ENCODE measurements around the gene KIF5C. TPM values are rescaled to one million over a fixed set of nuclear protein-coding genes. Genes with fewer than 3 reads are reported as not detected.

Gene KIF5C
- total and polyA plus RNA-seq, 2 of the 13 experiments (the other 11 are each of a cell fraction or from before 2014, with no cell fraction given), result 0.15 to 0.20 TPM

- no peak for TF ChIP-seq ZNF780A (CRISPR knock-in tag; IDR thresholded peaks at IDR 0.05)
- no peak for TF ChIP-seq ZNF414 (CRISPR knock-in tag; IDR thresholded peaks at IDR 0.05)
- TF ChIP-seq ZNF383 (CRISPR knock-in tag; IDR thresholded peaks at IDR 0.05; ENCODE audit: borderline replicate concordance), result no peak
- no peak for TF ChIP-seq IRF1 (CRISPR knock-in tag; IDR thresholded peaks at IDR 0.05; ENCODE audit: low read depth)
- TF ChIP-seq SRSF9 (IDR thresholded peaks at IDR 0.05; ENCODE audit: borderline replicate concordance, insufficient read depth, low read depth, low read length, poor library complexity, severe bottlenecking), result no peak
- TF ChIP-seq ZFAT (CRISPR knock-in tag; conservative IDR thresholded peaks at IDR 0.05), result no peak
- no peak for TF ChIP-seq AKAP8 (CRISPR knock-in tag; IDR thresholded peaks at IDR 0.05)
- TF ChIP-seq EHMT2 (IDR thresholded peaks at IDR 0.05; ENCODE audit: borderline replicate concordance, low read depth, low read length), result no peak
- no peak for TF ChIP-seq ZNF740 (CRISPR knock-in tag; IDR thresholded peaks at IDR 0.05)
- TF ChIP-seq ZNF850 (CRISPR knock-in tag; conservative IDR thresholded peaks at IDR 0.05), result no peak
- no peak for TF ChIP-seq ZBTB10 (CRISPR knock-in tag; IDR thresholded peaks at IDR 0.05; ENCODE audit: borderline replicate concordance)
- TF ChIP-seq HCFC1 (IDR thresholded peaks at IDR 0.05; ENCODE audit: low read depth, low read length), result no peak
- no peak for TF ChIP-seq ZNF768 (CRISPR knock-in tag; IDR thresholded peaks at IDR 0.05)
- TF ChIP-seq SATB2 (CRISPR knock-in tag; IDR thresholded peaks at IDR 0.05), result no peak
- TF ChIP-seq ZFP36 (IDR thresholded peaks at IDR 0.05; ENCODE audit: borderline replicate concordance, low read depth, low read length, partially characterized antibody), result no peak
- no peak for TF ChIP-seq ZNF574 (CRISPR knock-in tag; IDR thresholded peaks at IDR 0.05)
- no peak for TF ChIP-seq GZF1 (CRISPR knock-in tag; IDR thresholded peaks at IDR 0.05)
- no peak for TF ChIP-seq HNF4A (CRISPR knock-in tag; IDR thresholded peaks at IDR 0.05)
- no peak for TF ChIP-seq YEATS4 (CRISPR knock-in tag; IDR thresholded peaks at IDR 0.05; ENCODE audit: borderline replicate concordance)
- TF ChIP-seq PTBP1 (IDR thresholded peaks at IDR 0.05; ENCODE audit: low read depth, low read length, poor library complexity, severe bottlenecking), result no peak
- no peak for TF ChIP-seq SRSF4 (IDR thresholded peaks at IDR 0.05; ENCODE audit: low read depth, low read length, poor library complexity, severe bottlenecking)
- no peak for TF ChIP-seq NFKBIZ (CRISPR knock-in tag; IDR thresholded peaks at IDR 0.05)
These were observed 1.8 kb downstream of the KIF5C start (continued) for GRCh38 chr2:148876595-148877402.
